ENCODE measurements around the gene CDK5. TPM values are rescaled to one million over a fixed set of nuclear protein-coding genes. Genes with fewer than 3 reads are reported as not detected.

Gene CDK5
- total and polyA plus RNA-seq, 2 donors (not counting 1 experiment from before 2014, with no cell fraction given): 8.2 to 8.4 TPM

GRCh38 chr7:151060416-151061212 lies 2.9 kb upstream of the CDK5 start:
- peak overlapping the region; percentile 59 for H3K27ac Mint-ChIP-seq
- Histone ChIP-seq H3K27ac (ENCODE audit: low read length in 2 of 2) (peak overlapping the region in 1 of 2 donors; percentile 82), H3K9me3 (ENCODE audit: control extremely low read depth in 1 of 3, control insufficient read depth in 2 of 3, insufficient read depth in 1 of 3, low read length in 2 of 3) (no peaks in the 10 kb centered on the region), H3K79me2 (ENCODE audit: control insufficient read depth, insufficient read depth, low read length) (peaks cover 37% of the 10 kb centered on the region), H4K20me1 (ENCODE audit: control insufficient read depth, insufficient read depth, low read length, poor library complexity, severe bottlenecking) (peaks cover 32% of the 10 kb centered on the region), H3K9ac (ENCODE audit: low read length) (peak overlapping the region; percentile 89), H3K36me3 (replicated peaks in 1 of 2; ENCODE audit: control extremely low read depth in 1 of 2, control insufficient read depth in 1 of 2, extremely low read depth in 1 of 2, insufficient read depth in 2 of 2, low read length in 1 of 2) (peaks cover 0 to 16% of the 10 kb centered on the region in 2 experiments), H3K4me3 (ENCODE audit: control extremely low read depth in 1 of 5, extremely low read depth in 1 of 5, insufficient read depth in 1 of 5, low read depth in 2 of 5, low read length in 4 of 5) (peak overlapping the region in 4 of 5 experiments; percentile 72 to 90 (median 79)), H3K4me2 (replicated peaks; ENCODE audit: low read depth, low read length, poor library complexity, severe bottlenecking) (peak overlapping the region; percentile 100), H3K4me1 (ENCODE audit: control insufficient read depth in 2 of 2, insufficient read depth in 2 of 2, low read length in 2 of 2) (peaks cover 23 to 40% of the 10 kb centered on the region in 2 donors), H2AFZ (ENCODE audit: insufficient read depth, low read depth, low read length, poor library complexity, severe bottlenecking) (peak overlapping the region; percentile 98), H3K27me3 (replicated peaks in 1 of 4; ENCODE audit: control extremely low read depth in 1 of 4, control insufficient read depth in 3 of 4, insufficient read depth in 4 of 4, low read length in 3 of 4) (no peaks in the 10 kb centered on the region)
- no peak for ATAC-seq (ENCODE audit: low read depth)
- no peak for DNase-seq
- ChIA-PET CTCF (interaction anchor here (1.2 to 2.2 kb wide), 3 partner anchors 24 to 50 kb away, joined by 3 to 4 read pairs (median 4); no protein-coding TSS in a partner anchor), POLR2A (interaction anchor here (0.7 kb wide), 2 partner anchors 23 to 106 kb away, joined by 3 read pairs; partner anchors contain the start of gene TMUB1)
- no peaks in the 10 kb centered on the region for H3K27me3 Mint-ChIP-seq
- TF ChIP-seq CTCF (IDR thresholded peaks at IDR 0.05) (no peak), EZH2 (IDR thresholded peaks at IDR 0.05; ENCODE audit: borderline replicate concordance, insufficient read depth, low read depth, low read length, poor library complexity, severe bottlenecking) (no peak)
- H3K4me1 Mint-ChIP-seq: peaks cover 36% of the 10 kb centered on the region
- intact Hi-C loops (cut with micrococcal nuclease): no loop called here
- H3K4me3 Mint-ChIP-seq: peak overlapping the region; percentile 96
- WGBS (ENCODE audit: insufficient coverage): 18% methylated on average over 11 of the region's 21 CpGs
- no peaks in the 10 kb centered on the region for H3K9me3 Mint-ChIP-seq (ENCODE audit: insufficient read depth)

GRCh38 chr7:151060113-151060415 lies 2.4 kb upstream of the CDK5 start:
- Histone ChIP-seq H3K79me2 (ENCODE audit: control insufficient read depth, insufficient read depth, low read length) (peaks cover 37% of the 10 kb centered on the region), H3K27me3 (replicated peaks in 1 of 4; ENCODE audit: control extremely low read depth in 1 of 4, control insufficient read depth in 3 of 4, insufficient read depth in 4 of 4, low read length in 3 of 4) (no peaks in the 10 kb centered on the region), H4K20me1 (ENCODE audit: control insufficient read depth, insufficient read depth, low read length, poor library complexity, severe bottlenecking) (peaks cover 32% of the 10 kb centered on the region), H2AFZ (ENCODE audit: insufficient read depth, low read depth, low read length, poor library complexity, severe bottlenecking) (peak overlapping the region; percentile 98), H3K9ac (ENCODE audit: low read length) (peak overlapping the region; percentile 89), H3K4me1 (ENCODE audit: control insufficient read depth in 2 of 2, insufficient read depth in 2 of 2, low read length in 2 of 2) (peaks cover 23 to 40% of the 10 kb centered on the region in 2 donors), H3K4me3 (ENCODE audit: control extremely low read depth in 1 of 5, extremely low read depth in 1 of 5, insufficient read depth in 1 of 5, low read depth in 2 of 5, low read length in 4 of 5) (peak overlapping the region; percentile 27 to 90 (median 73)), H3K36me3 (replicated peaks in 1 of 2; ENCODE audit: control extremely low read depth in 1 of 2, control insufficient read depth in 1 of 2, extremely low read depth in 1 of 2, insufficient read depth in 2 of 2, low read length in 1 of 2) (peaks cover 0 to 11% of the 10 kb centered on the region in 2 experiments), H3K9me3 (ENCODE audit: control extremely low read depth in 1 of 3, control insufficient read depth in 2 of 3, insufficient read depth in 1 of 3, low read length in 2 of 3) (no peaks in the 10 kb centered on the region), H3K27ac (ENCODE audit: low read length in 2 of 2) (peak overlapping the region in 1 of 2 donors; percentile 82), H3K4me2 (replicated peaks; ENCODE audit: low read depth, low read length, poor library complexity, severe bottlenecking) (peak overlapping the region; percentile 100)
- TF ChIP-seq EZH2 (IDR thresholded peaks at IDR 0.05; ENCODE audit: borderline replicate concordance, insufficient read depth, low read depth, low read length, poor library complexity, severe bottlenecking): no peak
- peak; percentile 63 for TF ChIP-seq CTCF (IDR thresholded peaks at IDR 0.05)
- POLR2A ChIA-PET: interaction anchor here (0.7 kb wide), 1 partner anchor 23 kb away, joined by 3 read pairs; the partner anchor contains the start of gene TMUB1
- intact Hi-C loops (cut with micrococcal nuclease): no loop called here
- peak overlapping the region; percentile 96 for H3K4me3 Mint-ChIP-seq
- DNase-seq: no peak
- H3K4me1 Mint-ChIP-seq: peaks cover 36% of the 10 kb centered on the region
- ATAC-seq (ENCODE audit: low read depth): no peak
- no peaks in the 10 kb centered on the region for H3K9me3 Mint-ChIP-seq (ENCODE audit: insufficient read depth)
- peak overlapping the region; percentile 50 for H3K27ac Mint-ChIP-seq
- WGBS (ENCODE audit: insufficient coverage): 1% methylated on average over 14 of the region's 17 CpGs
- no peaks in the 10 kb centered on the region for H3K27me3 Mint-ChIP-seq
- CTCF ChIA-PET: interaction anchor here (1.2 to 2.2 kb wide), 2 partner anchors 24 to 51 kb away, joined by 4 read pairs; no protein-coding TSS in a partner anchor
